GM19438 (cell line): ENCODE results near the gene SAT1.
"Not testable (repeated sequence)": the region's sequence is repeated elsewhere in the genome, so short reads cannot be mapped to it uniquely, and the experiment has no call there.

ENCODE experiments used
- ATAC-seq: cut with Tn5 transposase; IDR thresholded peaks from one replicate; pipeline ENCODE4 v1.9.1; 2021; ENCODE audit warnings: low read depth; ENCODE audit not compliant: unreplicated experiment

SAT1 gene

GRCh38 chrX:23782863-23783588, at the start of gene SAT1:
Gene SAT1 (plus strand): TSS chrX:23783173. CDS start chrX:23783352, 179 bp downstream.
- peak; percentile 66 for ATAC-seq

GRCh38 chrX:23736030-23736429, 46.9 kb upstream of the SAT1 start:
- no peak for ATAC-seq

GRCh38 chrX:23737413-23737812, 45.6 kb upstream of the SAT1 start:
- ATAC-seq = no peak

GRCh38 chrX:23742174-23742696, 40.7 kb upstream of the SAT1 start:
- ATAC-seq = no peak

- ATAC-seq = peak; percentile 95
Measured at GRCh38 chrX:23742697-23743622, 40.0 kb upstream of the SAT1 start, which contains the start of gene ACOT9. Gene ACOT9 (minus strand): TSS chrX:23743276. CDS start chrX:23743144, 132 bp downstream.

- not testable (repeated sequence) for ATAC-seq
Measured at GRCh38 chrX:23743623-23743971, 39.4 kb upstream of the SAT1 start.

GRCh38 chrX:23745786-23746185, 37.2 kb upstream of the SAT1 start:
- ATAC-seq = no peak

- ATAC-seq = no peak
Measured at GRCh38 chrX:23749129-23749528, 33.8 kb upstream of the SAT1 start.

GRCh38 chrX:23749576-23749975, 33.4 kb upstream of the SAT1 start:
- no peak for ATAC-seq

GRCh38 chrX:23752740-23753415, 30.1 kb upstream of the SAT1 start:
- ATAC-seq = no peak

- no peak for ATAC-seq
Measured at GRCh38 chrX:23754664-23755063, 28.3 kb upstream of the SAT1 start.

- no peak for ATAC-seq
Measured at GRCh38 chrX:23756165-23756564, 26.8 kb upstream of the SAT1 start.

- ATAC-seq = no peak
Measured at GRCh38 chrX:23759821-23760220, 23.2 kb upstream of the SAT1 start.

GRCh38 chrX:23764188-23764984, 18.6 kb upstream of the SAT1 start:
- ATAC-seq = no peak

- no peak for ATAC-seq
Measured at GRCh38 chrX:23765449-23765848, 17.5 kb upstream of the SAT1 start.

GRCh38 chrX:23765868-23766267, 17.1 kb upstream of the SAT1 start:
- ATAC-seq = no peak

GRCh38 chrX:23766650-23767551, 16.1 kb upstream of the SAT1 start:
- no peak for ATAC-seq

- ATAC-seq = no peak
Measured at GRCh38 chrX:23770142-23770541, 12.8 kb upstream of the SAT1 start.

- ATAC-seq = not testable (repeated sequence)
Measured at GRCh38 chrX:23771086-23771485, 11.9 kb upstream of the SAT1 start.
